Stimulated activated CD4-positive, alpha-beta T cell treated with anti-CD3 and anti-CD28 coated beads, Interleukin-4, amount 100 ng/mL, for 4 hours (primary cell): ENCODE data around the gene CDH13.

Experiments used
- DNase-seq, 2 experiments: peaks; one replicate each; pipeline ENCODE4 v3.0.0-alpha.2; 2020

Gene CDH13

GRCh38 chr16:83711069-83711468 lies 1084.3 kb downstream of the CDH13 start:
- no peak for DNase-seq

GRCh38 chr16:83713597-83713996 lies 1086.8 kb downstream of the CDH13 start:
- no peak for DNase-seq

- DNase-seq = no peak
Observed at GRCh38 chr16:83714286-83714685, 1087.5 kb downstream of the CDH13 start.

- DNase-seq = no peak
Observed at GRCh38 chr16:83715217-83715920, 1088.6 kb downstream of the CDH13 start.

- DNase-seq = no peak
Observed at GRCh38 chr16:83717308-83717707, 1090.5 kb downstream of the CDH13 start.

- no peak for DNase-seq
Observed at GRCh38 chr16:83717814-83718213, 1091.0 kb downstream of the CDH13 start.

GRCh38 chr16:83720213-83720612 lies 1093.4 kb downstream of the CDH13 start:
- no peak for DNase-seq

- no peak for DNase-seq
Observed at GRCh38 chr16:83720981-83721380, 1094.2 kb downstream of the CDH13 start.

- no peak for DNase-seq
Observed at GRCh38 chr16:83721676-83722075, 1094.9 kb downstream of the CDH13 start.

- no peak for DNase-seq
Observed at GRCh38 chr16:83722456-83723183, 1095.9 kb downstream of the CDH13 start.

- DNase-seq = no peak
Observed at GRCh38 chr16:83723244-83723643, 1096.5 kb downstream of the CDH13 start.

- no peak for DNase-seq
Observed at GRCh38 chr16:83723901-83724300, 1097.1 kb downstream of the CDH13 start.

- DNase-seq = no peak
Observed at GRCh38 chr16:83724585-83724984, 1097.8 kb downstream of the CDH13 start.

- no peak for DNase-seq
Observed at GRCh38 chr16:83725313-83725712, 1098.5 kb downstream of the CDH13 start.

- no peak for DNase-seq
Observed at GRCh38 chr16:83727018-83727417, 1100.2 kb downstream of the CDH13 start.

GRCh38 chr16:83727751-83728352 lies 1101.1 kb downstream of the CDH13 start:
- DNase-seq = no peak

- DNase-seq = no peak
Observed at GRCh38 chr16:83728492-83728891, 1101.7 kb downstream of the CDH13 start.

- no peak for DNase-seq
Observed at GRCh38 chr16:83730812-83731211, 1104.0 kb downstream of the CDH13 start.

GRCh38 chr16:83732536-83732935 lies 1105.8 kb downstream of the CDH13 start:
- DNase-seq = no peak

GRCh38 chr16:83733301-83733700 lies 1106.5 kb downstream of the CDH13 start:
- no peak for DNase-seq

- DNase-seq = no peak
Observed at GRCh38 chr16:83734136-83734535, 1107.4 kb downstream of the CDH13 start.

- DNase-seq = no peak
Observed at GRCh38 chr16:83737729-83738354, 1111.1 kb downstream of the CDH13 start.

- DNase-seq = no peak
Observed at GRCh38 chr16:83738923-83739503, 1112.2 kb downstream of the CDH13 start.
